HG03095 (cell line): ENCODE results near the gene HLA-A.
"Not testable (repeated sequence)": the region's sequence is repeated elsewhere in the genome, so short reads cannot be mapped to it uniquely, and the experiment has no call there.

Source experiments
- ATAC-seq: cut with Tn5 transposase; IDR thresholded peaks from one replicate; pipeline ENCODE4 v1.9.1; 2021; ENCODE audit warnings: moderate library complexity; ENCODE audit not compliant: unreplicated experiment

The HLA-A gene

DNA sequence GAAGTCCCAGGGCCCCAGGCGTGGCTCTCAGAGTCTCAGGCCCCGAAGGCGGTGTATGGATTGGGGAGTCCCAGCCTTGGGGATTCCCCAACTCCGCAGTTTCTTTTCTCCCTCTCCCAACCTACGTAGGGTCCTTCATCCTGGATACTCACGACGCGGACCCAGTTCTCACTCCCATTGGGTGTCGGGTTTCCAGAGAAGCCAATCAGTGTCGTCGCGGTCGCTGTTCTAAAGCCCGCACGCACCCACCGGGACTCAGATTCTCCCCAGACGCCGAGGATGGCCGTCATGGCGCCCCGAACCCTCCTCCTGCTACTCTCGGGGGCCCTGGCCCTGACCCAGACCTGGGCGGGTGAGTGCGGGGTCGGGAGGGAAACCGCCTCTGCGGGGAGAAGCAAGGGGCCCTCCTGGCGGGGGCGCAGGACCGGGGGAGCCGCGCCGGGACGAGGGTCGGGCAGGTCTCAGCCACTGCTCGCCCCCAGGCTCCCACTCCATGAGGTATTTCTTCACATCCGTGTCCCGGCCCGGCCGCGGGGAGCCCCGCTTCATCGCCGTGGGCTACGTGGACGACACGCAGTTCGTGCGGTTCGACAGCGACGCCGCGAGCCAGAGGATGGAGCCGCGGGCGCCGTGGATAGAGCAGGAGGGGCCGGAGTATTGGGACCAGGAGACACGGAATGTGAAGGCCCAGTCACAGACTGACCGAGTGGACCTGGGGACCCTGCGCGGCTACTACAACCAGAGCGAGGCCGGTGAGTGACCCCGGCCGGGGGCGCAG, at the start of gene HLA-A:
HLA-A (plus strand) TSS at position 258 of the 778 bp plus-strand sequence; CDS start at position 280, 22 bp downstream.
- peak; percentile 82 for ATAC-seq

DNA sequence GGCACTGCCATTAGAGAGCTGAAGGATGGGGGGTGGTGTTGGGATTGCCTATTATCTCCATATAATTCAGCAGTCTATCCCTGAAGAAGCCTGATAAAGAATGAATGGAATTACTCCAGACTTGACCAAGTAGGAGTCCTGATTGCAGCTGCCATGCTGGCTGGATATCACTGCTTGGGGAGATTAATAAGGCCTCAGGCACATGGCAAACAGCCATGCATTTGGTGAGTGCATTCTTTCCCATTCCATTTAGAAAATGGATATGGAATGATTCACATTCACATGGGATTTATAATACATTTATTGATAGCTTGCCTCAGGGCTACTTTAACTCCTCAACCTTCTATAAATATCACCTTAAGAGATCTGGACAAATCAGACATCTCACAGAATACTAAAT, 49.6 kb upstream of the HLA-A start:
- no peak for ATAC-seq

DNA sequence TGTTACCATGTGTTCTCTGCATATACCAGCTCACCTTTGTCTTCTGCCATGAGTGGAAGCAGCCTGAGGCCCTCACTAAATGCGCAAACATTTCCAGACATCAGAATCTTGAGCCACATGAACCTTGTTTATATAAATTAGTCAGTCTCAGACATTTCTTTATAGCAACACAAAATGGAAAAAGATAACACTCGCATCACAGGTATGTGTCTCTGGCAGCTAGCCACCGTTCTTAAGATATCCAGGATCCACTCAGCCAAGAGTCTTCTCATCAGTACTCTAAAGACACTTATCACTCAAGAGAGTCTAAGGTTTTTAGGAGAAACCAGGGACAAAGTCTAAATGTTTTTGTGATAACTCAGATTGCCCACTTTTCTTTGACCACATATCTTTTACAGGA, 43.1 kb upstream of the HLA-A start:
- no peak for ATAC-seq

DNA sequence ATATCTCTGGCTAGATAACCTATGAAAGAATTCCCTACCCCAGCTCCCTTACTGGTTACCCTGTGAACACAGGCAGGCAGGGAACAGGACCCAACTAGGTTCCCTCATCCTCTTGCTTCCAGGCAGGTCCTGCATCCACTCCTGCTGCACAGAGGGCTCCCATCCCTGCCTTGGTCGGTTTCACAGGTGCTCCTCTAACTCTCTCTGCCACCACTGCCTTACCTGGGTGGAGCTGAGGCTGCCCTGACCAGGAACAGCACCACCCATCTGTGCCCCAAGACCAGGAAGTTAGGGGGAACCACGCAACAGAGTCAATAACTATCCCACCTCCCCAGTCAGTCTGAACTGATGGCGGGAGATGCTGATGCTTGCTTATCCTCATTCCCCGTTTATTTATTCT, 37.0 kb upstream of the HLA-A start:
- ATAC-seq: no peak

DNA sequence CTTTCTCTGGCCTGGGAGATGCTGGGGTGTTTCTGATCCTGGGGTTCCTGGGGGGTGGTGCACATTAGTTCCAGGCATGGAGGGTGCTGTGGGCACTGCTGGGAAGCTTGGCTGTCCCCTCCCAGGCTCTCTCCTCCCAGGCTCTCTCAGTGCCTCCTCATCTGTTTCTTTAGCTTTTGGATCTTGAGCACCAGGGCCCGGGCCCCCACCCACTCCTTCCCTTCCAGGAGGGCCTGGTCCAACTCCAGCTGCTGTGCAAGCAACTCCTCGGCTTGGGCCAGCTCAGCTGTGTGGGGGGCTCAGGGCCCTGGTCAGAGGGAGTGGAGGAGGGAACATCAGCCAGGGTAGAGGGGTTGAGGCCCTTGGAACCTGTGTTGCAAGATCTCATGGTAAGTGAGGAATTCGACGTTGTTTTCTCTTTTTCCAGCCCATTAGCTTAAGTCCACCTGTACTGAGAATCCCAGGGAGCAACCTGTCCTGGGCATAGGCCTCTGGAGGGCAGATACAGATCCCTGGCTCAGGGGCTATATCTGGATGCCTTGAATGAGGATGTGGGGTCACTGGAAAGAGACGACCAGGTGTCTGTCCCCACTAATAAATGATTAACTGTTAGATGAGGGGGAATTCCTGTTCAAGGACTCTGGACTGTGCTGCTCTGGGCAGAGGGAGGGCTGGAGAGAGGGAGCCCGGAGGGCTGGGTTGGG, 34.5 kb upstream of the HLA-A start:
- no peak for ATAC-seq

DNA sequence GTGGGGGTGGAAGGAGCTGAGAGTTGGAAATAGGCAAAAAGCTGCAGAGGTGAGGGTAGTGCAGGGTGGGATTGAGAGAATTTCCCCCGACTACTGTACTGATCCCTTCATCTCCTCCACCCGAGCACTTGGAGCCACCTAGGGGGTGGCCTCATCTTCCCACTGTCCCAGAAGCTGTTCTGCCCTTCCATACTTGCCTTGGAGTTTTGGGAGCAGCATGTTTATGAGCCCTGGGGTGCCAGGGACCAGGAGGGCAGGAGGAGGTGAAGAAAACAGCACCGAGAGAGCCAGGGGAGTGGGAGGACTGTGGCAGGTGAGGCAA, 34.0 kb upstream of the HLA-A start:
- no peak for ATAC-seq

DNA sequence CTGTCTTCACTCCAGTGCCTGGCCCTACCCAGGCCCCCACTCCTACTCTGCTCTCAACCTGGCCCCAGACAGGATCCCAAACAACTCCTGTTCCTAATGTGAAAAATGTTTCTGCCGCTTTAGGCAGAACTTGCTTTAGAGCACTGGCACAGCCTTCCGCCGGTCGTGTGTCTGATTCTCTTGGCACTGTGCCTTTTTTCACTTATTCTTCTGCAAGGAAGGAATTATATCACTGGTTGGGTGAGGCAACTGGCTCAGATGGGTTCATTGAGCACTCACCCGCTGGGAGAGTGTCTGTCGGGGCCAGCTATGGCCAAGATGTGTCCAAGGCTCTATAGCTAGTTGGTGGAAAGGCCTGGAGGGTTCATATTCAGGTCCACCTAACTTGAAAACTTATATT, 33.6 kb upstream of the HLA-A start:
- no peak for ATAC-seq

DNA sequence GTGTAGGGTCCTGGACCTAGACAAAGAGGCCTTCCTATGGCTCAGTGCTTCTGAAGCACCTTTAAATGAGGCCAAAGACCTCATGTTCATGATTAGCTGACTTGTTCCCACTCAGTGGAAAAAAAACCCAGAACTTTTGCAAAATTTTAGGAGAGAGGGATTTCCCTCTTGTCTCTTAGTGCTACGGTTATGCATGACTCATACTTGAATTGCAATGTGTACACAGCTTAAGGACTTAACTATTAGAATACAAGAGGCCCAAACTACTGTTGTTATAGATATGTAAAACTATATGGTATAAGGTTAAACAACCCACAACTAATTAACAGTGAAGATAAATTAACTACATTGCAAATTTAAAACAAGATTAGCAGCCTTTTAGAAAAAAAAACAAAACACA, 32.3 kb upstream of the HLA-A start:
- ATAC-seq: no peak

DNA sequence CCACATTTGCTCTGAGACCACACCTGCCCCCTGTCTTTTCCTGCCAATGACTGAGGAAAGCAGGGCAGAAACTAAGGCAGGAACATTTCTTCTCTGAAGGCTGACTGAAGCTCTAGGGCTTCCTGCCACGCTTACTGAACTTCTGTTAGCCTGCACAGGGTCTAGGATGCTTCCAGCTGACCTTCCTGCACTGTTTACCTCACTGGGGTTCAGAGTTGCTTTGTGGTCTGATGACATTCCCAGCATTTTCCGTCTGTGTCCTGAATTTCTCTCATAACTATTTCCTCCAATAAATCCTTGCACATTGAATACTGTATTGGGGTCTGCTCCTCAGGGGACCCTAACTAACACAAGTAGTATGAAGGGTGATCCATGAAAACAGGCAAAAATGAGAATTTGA, 29.5 kb upstream of the HLA-A start:
- ATAC-seq: no peak

DNA sequence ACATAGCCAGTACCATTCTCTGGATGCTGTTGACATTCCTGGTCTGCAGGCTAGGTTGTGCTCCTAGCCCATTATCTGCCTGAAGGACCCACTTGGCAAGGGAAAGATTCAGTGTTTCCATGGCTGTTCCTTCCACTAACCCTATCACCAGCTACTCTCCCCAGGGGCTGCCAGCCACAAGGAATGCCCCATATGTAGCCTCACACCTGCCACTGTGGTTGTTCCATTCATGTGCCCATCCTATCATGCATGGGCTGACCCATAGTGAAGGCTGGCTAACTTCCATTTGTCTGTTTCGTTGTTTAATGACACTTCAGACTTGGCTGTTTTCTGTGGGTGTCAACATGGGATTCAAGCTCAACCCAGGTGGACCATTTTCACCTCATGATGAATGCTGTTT, 25.6 kb upstream of the HLA-A start:
- no peak for ATAC-seq

DNA sequence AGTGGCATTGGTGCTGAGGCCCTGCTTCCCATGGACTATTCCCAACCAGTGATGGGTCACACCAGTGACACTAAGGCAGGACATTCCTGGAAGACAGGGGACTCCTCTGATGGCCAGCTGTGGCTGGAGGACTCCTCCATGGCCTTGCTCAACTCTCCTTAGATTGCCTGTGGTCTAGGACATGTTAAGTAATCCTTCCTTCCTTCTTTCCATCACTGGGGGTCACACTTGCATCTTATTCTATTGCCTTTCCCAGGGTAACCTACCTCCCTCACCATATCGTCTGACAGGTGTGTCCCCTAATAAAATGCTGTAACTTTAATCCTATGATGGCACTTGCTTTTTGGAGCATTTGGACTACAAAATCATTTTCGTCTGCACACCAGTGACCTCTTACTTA, 24.5 kb upstream of the HLA-A start:
- no peak for ATAC-seq

DNA sequence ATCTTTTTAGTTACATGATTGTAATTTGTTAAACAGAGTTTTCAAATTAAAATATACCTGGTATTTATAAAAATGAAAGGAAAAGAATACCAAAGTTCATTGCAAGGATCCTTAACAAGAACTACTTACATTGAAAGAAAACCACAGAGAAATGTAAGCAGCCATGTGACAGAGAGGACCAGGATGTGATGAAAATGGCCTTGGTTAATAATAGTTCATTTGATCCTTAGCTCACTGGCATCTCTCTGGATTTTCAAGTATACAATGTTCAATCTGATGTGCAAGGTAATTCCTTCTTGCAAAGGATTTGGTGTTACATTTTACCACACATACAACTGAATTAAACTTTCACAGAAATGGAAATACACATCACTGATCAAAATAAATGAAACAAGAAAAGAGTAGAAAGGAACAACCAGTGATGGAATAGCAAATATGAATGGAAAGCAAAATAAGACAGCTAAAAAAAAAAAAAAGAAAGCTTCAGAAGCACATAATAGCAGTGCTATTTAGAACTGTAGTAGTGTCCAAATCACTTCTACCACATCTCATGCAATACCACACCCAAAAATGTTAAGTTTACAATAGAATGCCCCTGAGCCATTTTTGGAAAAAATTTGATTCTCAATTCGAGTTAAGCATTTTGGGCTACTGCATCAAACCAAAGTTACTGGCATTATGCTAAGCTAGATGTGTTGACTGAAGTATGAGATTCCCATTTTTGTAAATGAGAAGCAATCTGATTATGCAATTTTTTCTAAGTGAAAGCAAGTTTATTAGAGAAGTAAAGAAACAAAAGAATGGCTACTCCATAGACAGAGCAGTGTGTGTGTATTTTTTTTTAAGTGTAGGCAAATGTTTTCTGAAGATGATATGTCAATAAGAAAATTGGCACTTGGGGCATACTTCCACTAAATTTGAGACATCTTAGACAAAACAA, 22.6 kb upstream of the HLA-A start:
- no peak for ATAC-seq

DNA sequence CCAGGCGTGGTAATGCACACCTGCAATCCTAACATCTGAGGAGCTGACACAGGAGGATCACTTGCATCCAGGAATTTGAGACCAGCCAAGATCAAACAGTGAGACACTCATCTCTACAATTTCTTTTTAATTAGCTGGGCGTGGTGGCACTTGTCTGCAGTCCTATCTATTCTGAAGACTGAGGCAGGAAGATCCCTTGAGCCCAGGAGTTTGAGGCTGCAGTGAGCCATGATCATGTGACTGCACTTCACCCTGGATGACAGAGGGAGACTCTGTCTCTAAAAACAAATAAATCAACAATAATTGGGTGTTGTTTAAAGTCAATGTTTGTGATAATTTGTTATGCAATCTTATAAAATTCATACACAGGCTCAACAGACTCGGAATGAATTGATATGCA, 18.0 kb upstream of the HLA-A start:
- ATAC-seq: no peak

DNA sequence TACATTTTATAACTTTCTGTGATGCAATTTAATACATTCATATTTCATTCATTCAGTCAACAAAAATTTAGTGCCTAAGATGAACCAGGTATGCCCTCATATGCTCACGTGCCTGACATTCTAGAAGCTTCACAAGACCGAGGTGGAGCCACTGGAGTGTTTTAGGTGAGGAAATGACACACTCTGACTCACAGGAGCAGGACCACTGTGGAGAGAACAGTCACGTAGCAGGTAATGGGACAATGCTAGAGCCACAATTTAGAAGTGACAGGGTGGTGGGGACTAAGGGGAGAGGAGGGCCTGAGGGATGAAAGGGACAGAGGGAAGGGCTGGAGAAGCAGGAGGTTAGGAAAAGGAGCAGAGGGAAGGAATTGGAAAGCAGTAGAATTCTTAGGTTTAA, 17.6 kb upstream of the HLA-A start:
- no peak for ATAC-seq

DNA sequence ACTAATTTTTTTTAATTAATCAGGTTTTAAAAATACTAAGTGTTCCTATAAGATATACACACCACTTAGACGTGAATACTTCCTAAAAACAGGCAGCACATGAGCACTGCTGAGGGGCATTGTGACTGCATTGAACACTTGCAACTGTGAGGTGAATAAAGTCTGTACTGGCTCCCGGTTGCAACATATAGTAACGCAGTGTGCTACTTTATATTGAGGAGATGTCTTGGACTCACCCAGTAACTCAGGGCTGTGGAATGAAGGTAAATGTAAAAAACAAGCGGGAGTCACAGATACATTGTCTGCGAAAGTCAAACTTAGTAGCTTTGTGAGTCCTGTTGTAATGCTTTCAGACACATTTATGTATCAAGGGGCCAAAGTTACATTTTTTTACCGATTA, 17.0 kb upstream of the HLA-A start:
- no peak for ATAC-seq

DNA sequence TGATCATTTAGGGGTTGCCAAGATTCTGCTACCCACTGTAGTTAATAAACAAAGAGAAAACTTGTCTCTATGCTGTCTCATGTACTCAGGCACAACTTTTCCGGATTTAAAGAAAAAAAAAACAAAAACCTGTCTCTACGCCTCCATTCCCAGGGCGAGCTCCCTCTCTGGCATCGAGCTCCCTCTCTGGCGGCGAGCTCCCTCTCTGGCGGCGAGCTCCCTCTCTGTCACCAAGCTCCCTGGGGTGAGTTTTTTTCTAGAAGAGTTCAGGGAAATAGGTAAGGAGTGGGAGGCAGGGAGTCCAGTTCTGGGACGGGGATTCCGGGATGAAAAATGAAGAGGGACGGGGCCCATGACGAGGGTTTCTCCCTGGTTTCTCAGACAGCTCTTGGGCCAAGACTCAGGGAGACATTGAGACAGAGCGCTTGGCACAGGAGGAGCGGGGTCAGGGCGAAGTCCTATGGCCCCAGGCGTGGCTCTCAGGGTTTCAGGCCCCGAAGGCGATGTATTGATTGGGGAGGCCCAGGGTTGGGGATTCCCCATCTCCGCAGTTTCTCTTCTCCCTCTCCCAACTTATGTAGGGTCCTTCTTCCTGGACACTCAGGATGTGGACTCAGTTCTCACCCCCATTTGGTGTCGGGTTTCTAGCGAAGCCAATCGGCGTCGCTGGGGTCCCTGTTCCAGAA, 16.5 kb upstream of the HLA-A start:
- ATAC-seq: peak; percentile 16

DNA sequence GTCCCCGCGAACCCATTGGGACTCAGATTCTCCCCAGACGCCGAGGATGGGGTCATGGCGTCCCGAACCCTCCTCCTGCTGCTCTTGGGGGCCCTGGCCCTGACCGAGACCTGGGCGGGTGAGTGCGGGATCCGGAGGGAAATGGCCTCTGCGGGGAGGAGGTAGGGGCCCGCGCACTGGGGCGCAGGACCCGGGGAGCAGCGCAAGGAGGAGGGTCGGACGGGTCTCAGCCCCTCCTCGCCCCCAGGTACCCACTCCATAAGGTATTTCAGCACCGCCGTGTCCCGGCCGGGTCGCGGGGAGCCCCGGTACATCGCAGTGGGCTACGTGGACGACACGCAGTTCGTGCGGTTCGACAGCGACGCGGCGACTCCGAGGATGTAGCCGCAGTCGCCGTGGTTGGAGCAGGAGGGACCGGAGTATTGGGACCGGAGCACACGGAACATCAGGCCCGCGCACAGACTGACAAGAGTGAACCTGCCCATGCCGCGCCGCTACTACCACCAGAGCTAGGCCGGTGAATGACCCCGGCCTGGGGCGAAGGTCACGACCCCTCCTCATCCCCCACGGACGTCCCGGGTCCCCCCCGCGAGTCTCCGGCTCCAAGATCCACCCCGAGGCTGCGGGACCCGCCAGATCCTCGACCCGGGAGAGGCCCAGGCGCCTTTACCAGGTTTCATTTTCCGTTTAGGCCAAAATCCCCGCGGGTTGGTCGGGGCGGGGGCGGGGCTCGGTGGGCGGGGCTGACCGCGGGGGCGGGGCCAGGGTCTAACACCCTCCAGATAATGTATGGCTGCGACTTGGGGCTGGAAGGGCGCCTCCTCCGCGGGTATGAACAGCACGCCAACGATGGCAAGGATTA, 15.7 kb upstream of the HLA-A start:
- peak; percentile 59 for ATAC-seq

DNA sequence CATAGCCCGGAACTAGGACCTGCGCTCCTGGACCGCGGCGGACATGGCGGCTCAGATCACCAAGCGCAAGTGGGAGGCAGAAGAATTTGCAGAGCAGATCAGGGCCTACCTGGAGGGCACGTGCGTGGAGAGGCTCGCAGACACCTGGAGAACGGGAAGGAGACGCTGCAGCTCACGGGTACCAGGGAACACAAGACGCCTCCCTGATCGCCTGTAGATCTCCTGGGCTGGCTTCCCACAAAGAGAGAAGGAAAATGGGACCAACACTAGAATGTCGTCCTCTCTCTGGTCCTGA, 15.1 kb upstream of the HLA-A start:
- no peak for ATAC-seq

DNA sequence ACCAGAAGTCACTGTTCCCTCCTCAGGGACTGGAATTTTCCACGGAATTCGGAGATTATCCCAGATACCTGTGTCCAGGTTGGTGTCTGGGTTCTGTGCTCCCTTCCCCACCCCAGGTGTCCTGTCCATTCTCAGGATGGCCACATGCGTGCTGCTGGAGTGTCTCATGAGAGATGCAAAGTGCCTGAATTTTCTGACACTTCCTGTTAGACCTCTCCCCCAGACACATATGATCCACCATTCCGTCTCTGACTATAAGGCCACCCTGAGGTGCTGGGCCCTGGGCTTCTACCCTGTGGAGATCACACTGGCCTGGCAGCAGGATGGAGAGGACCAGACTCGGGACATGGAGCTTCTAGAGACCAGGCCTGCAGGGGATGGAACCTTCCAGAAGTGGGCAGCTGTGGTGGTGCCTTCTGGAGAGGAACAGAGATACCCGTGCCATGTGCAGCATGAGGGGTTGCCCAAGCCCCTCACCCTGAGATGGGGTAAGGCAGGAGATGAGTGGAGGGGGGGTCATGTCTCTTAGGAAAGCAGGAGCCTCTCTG, 14.4 kb upstream of the HLA-A start:
- ATAC-seq: no peak

DNA sequence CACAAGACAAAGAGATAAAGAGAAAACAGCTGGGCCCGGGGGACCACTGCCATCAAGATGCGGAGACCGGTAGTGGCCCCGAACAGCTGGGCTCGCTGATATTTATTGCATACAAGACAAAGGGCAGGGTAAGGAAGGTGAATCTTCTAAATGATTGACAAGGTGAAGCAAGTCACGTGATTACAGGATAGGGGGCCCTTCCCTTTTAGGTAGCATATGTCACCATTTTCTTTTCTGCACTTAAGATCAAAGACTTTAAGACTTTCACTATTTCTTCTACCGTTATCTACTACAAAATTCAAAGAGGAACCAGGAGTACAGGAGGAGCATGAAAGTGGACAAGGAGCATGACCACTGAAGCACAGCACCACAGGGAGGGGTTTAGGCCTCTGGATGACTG, 12.3 kb upstream of the HLA-A start:
- ATAC-seq: not testable (repeated sequence)
